SKM-1 (cell line): ENCODE data around the gene PCNX1.

ENCODE experiments used
- DNase-seq: peaks from one replicate; lab custom pipeline; 2025; ENCODE audit not compliant: unreplicated experiment; lab: John Stamatoyannopoulos, UW

Gene PCNX1

GRCh38 chr14:70888681-70889175 lies 18.5 kb upstream of the PCNX1 start:
- no peak for DNase-seq

GRCh38 chr14:70889555-70889954 lies 17.7 kb upstream of the PCNX1 start:
- no peak for DNase-seq

GRCh38 chr14:70890826-70891659 lies 16.2 kb upstream of the PCNX1 start:
- no peak for DNase-seq

- DNase-seq: no peak
These were observed 15.5 kb upstream of the PCNX1 start for GRCh38 chr14:70891737-70892136.

DNA sequence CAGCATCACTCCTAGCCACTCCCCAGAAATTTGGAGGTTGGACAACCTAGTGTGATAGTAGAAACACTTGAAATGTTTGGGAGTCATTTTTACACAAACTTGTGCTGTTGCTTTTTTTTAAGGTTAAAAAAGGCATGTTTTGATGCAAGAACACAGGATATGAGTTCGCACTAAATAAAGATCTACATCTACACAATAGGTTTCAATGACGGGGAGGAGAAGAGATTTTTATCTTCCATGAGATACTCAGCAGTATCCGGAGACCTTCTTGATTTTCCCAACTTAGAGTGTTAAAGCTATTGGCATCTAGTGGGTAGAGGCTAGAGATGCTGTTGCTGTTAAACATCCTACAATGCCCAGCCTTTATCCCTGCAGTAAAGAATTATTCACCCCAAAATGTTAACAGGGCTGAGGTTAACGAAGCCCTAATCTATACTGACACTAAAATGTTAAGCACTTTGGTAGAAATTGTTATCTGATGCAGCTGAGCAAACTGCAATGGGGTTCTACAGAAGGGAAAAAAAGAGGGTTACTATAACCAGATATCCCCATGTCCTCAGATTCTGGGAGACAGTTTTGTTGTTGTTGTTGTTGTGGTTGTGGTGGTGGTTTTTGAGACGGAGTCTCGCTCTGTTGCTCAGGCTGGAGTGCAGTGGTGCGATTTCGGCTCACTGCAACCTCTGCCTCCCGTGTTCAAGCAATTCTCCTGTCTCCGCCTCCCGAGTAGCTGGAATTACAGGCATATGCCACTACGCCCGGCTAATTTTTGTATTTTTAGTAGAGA lies 14.0 kb upstream of the PCNX1 start:
- DNase-seq: no peak

DNA sequence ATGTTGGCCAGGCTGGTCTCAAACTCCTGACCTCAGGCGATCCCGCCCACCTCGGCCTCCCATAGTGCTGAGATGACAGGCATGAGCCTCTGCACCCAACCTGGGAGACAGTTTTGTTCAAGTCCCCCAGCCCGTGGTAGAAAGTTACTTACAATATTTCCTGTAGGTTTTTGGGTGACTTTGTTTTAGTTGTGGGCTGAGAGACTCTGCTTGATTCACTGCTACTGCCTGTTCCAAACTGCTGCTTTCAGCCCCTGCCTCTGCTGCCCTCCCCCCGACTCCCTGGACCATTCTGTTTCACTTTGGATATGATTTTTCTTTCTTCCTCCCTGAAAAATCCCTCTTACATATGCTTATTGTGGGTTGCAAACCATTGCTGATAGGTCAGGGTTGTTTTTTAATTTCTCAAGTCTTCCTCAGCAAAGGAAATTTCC lies 13.4 kb upstream of the PCNX1 start:
- no peak for DNase-seq

DNA sequence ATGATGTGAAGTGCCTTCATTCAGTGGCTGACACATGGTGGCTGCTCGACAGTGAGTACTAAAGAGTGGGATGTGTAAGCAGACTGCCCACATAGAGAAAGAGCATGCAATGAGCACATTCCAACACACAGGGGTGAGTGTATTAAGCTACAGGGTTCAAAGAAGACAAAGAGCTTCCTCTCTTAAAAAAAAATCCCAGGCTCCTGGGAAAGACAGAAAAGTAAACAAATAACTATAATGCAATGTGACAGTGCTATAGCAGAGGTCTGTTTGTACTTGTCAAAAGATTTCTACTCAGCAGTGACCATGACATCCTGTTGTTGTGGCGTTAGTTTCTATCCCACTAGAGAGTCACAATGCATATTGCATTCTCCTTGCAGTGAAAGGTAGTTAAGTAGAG lies 12.4 kb upstream of the PCNX1 start:
- no peak for DNase-seq

GRCh38 chr14:70896317-70896716 lies 10.9 kb upstream of the PCNX1 start:
- no peak for DNase-seq

- DNase-seq: no peak
These were observed 10.3 kb upstream of the PCNX1 start for GRCh38 chr14:70896981-70897380.

- DNase-seq: no peak
These were observed 9.8 kb upstream of the PCNX1 start for GRCh38 chr14:70897464-70897863.

- DNase-seq: no peak
These were observed 9.0 kb upstream of the PCNX1 start for GRCh38 chr14:70898111-70898745.

DNA sequence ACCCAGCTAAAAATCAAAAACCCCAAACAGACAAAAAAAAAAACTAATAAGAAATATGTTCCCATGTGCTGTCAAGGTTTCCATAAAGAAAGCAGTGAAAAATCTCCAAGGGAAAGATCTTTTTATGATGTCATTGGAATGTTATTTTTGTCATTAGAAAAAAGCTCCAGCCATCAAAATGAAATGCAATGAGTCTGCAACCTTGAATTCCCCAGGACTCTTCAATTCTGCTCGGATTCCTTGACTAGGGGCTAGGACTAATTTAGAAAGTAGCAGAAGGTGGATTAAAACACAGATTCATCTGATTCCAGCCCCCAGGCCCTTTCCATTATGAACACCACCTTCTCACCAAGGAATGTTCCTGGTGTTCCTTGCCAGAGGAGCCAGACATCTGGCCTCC lies 6.0 kb upstream of the PCNX1 start:
- DNase-seq: no peak

DNA sequence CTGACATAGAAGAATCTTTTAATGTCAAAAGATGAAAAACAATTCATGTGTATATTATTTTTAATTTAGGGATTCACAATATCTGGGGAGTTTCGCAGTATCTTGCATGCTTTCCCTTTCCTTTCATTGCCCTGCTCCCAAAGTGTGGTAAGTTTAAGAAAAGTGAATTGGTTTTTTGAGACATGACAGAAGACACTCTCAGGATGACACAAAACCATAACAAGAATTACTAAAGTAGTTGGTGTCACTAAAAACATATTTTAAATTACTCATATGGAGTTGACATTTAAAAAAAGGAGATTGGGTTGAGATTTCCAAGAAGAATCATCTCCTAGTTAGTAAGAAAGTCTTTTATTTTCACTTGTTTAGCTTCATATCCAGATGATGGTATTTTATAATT lies 5.1 kb upstream of the PCNX1 start:
- DNase-seq: no peak

- DNase-seq: no peak
These were observed 2.9 kb upstream of the PCNX1 start for GRCh38 chr14:70904373-70904772.

GRCh38 chr14:70905301-70905700 lies 2.0 kb upstream of the PCNX1 start:
- DNase-seq: no peak

GRCh38 chr14:70906793-70907175 lies 475 bp upstream of the PCNX1 start:
- no peak for DNase-seq

GRCh38 chr14:70907996-70908934 lies 1.0 kb downstream of the PCNX1 start:
- no peak for DNase-seq

DNA sequence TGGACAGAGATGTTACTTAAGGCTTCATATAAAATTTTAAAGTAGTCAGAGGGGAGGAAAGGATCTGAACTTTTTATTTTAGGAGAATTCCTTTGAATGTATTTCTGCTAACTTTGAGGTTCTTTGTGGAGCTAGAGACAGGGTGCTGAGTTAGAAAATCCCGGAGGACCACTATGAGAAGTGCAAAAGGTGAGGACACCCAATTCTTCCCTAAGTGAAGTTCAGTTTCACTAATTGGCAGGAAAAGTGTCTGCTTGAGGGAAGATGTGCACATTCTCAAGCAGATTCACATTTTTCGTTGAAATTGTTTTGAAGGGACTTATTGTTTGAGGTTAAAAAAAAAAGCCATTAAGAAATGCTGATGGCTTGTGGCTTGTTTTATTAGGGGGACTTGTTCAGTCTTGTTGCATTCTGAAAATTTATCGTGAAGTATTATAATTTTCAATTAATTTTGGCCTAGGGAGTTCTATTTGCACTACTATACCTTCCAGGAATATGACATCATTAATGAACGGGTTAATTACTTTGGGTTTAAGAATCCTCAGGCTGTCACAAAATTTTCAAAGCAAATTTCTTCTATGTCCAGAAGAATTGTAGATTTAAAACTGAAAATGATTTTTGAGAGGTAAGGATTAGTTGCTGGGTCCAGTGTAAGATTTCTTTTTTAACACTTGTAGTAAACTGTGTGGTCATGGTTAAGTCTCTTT lies 1.8 kb downstream of the PCNX1 start:
- no peak for DNase-seq

GRCh38 chr14:70909733-70910614 lies 2.7 kb downstream of the PCNX1 start:
- no peak for DNase-seq
